NOMO-1 treated with DMSO at 0.1 percent for 48 hours (cell line): ENCODE data around the gene TMEM175.
"Not testable (repeated sequence)": the region's sequence is repeated elsewhere in the genome, so short reads cannot be mapped to it uniquely, and the experiment has no call there.

Experiments used
- DNase-seq: peaks from one replicate; lab custom pipeline; 2025; ENCODE audit not compliant: unreplicated experiment; lab: John Stamatoyannopoulos, UW

Gene TMEM175

GRCh38 chr4:970046-970745 is 37.9 kb downstream of the TMEM175 start:
- DNase-seq = no peak

- no peak for DNase-seq
Observed at GRCh38 chr4:970854-971520, 38.7 kb downstream of the TMEM175 start.

- DNase-seq = no peak
Observed at GRCh38 chr4:971666-972500, 39.6 kb downstream of the TMEM175 start.

- DNase-seq = no peak
Observed at GRCh38 chr4:972651-973424, 40.6 kb downstream of the TMEM175 start.

GRCh38 chr4:973431-974397 is 41.5 kb downstream of the TMEM175 start, which contains the start of gene DGKQ:
Gene DGKQ (minus strand): TSS chr4:973569. CDS start chr4:973482, 87 bp downstream.
- DNase-seq = peak; percentile 64

- no peak for DNase-seq
Observed at GRCh38 chr4:974668-975067, 42.4 kb downstream of the TMEM175 start.

- not testable (repeated sequence) for DNase-seq
Observed at GRCh38 chr4:976016-976415, 43.8 kb downstream of the TMEM175 start.

- DNase-seq = peak; percentile 95
Observed at GRCh38 chr4:978957-979701, 46.9 kb downstream of the TMEM175 start.

GRCh38 chr4:982291-982690 is 50.0 kb downstream of the TMEM175 start:
- no peak for DNase-seq

GRCh38 chr4:982814-983213 is 50.6 kb downstream of the TMEM175 start:
- no peak for DNase-seq

- DNase-seq = no peak
Observed at GRCh38 chr4:984336-985054, 52.2 kb downstream of the TMEM175 start.

GRCh38 chr4:985123-985830 is 53.0 kb downstream of the TMEM175 start:
- DNase-seq = peak; percentile 27

GRCh38 chr4:986428-986878 is 54.2 kb downstream of the TMEM175 start:
- DNase-seq = peak; percentile 50

- peak; percentile 73 for DNase-seq
Observed at GRCh38 chr4:986879-987623, 54.8 kb downstream of the TMEM175 start, which contains the start of gene IDUA. Gene IDUA (plus strand): TSS chr4:987044. CDS start chr4:987085, 41 bp downstream.

GRCh38 chr4:987624-988513 is 55.6 kb downstream of the TMEM175 start:
- DNase-seq = no peak
